GM18907 (cell line): ENCODE results near the gene CRISP1.
A peak's percentile ranks its signal among the peaks of the same experiment; 100 is the strongest.
"Not testable (repeated sequence)": the region's sequence is repeated elsewhere in the genome, so short reads cannot be mapped to it uniquely, and the experiment has no call there.

Source experiments
- ATAC-seq: cut with Tn5 transposase; IDR thresholded peaks from one replicate; pipeline ENCODE4 v1.9.1; 2021; ENCODE audit warnings: mild to moderate bottlenecking, moderate library complexity; ENCODE audit not compliant: unreplicated experiment

CRISP1 gene, protein sequence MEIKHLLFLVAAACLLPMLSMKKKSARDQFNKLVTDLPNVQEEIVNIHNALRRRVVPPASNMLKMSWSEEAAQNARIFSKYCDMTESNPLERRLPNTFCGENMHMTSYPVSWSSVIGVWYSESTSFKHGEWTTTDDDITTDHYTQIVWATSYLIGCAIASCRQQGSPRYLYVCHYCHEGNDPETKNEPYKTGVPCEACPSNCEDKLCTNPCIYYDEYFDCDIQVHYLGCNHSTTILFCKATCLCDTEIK

DNA sequence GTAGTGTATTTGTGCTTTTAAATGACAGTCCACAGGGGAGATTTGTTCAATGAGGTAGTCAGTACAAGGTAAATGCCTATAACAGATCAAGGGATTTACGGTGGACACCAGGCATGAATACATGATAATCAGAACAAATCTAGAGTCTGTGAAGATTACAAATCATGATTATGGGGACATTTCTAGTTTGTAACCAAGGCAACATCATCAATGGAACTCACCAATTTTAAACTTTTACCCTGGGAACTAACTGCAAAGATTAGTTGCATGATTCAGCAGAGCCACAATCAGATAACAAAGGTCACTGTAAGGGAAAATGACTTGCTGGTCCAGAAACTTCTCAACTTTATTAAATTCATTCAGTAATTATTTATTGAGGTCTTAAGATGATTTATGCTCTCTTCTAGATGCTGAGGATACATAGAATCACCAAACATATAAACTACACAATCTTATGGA, at the start of gene CRISP1:
CRISP1 (minus strand) TSS at position 51 of the 459 bp plus-strand sequence. CDS start 9,135 bp downstream, outside the sequence.
- ATAC-seq = no peak

DNA sequence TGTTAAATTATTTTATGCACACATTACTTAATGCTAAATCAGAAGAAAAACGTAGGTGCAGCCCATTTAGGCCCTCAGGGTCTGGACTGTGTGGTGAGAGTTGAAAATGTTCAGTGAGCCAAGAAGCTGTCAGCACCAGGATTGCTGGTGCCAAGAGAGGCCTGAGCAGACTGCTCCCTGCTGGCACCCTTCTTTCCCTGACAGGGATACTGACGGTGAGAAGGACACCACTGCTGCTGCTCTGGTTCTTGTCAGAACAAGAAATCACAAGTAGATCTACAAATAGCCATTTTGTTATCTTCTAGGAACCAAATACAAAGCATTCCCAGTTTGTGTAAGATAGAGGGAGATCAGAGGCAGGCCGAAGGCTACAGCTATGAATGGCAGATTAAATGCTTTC, 48.7 kb upstream of the CRISP1 start:
- no peak for ATAC-seq

DNA sequence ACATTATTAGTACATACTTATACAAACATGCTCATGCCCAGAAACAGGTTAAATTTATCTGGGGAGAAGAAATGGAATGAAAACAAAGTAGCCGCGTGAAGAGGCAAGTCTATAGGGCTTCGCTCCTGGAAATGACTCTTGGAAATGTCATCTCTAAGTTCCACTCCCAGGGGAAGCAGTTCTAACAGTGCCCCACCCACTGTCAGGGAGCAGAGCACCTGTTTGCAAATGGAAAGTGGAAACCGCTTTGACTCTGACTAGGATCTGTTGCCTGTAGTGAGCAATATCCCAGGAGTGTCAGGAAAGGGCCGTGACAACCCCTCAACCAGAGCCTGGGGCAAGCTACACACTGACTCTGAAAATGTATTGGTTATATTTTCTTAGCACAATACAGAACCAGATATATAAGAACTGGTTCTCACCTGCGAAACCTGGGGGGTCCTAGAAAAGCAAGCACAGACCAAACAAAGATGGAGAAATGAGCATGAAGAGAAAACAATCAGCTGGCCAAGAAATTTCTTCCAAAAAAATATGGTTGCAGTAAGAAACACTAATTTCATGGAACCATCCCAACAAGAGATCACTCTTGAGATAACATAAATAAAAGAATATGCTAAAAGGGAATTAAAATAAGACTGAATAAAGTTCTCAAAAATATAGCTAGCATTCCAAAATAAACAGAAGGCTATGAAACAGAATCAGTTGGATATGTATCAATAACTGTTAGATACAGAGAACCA, 47.5 kb upstream of the CRISP1 start:
- no peak for ATAC-seq

DNA sequence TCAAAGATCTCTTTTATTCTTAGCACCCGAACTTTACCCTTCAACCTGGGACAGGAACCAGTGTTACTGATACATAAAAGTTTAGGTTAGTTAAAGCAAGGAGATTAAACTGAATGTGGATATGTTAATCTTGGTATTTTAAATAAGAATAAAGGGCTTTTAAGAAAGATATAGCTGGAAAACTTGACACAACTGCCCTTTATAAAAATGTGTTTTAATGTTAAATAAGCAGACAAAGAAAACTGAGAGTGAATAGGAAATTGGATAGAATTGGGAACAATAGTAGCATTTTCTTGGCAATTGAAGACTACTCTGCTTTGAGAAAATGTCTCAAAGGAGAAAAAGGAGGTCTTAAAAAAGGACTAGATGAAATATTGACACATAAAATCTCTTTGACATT, 45.9 kb upstream of the CRISP1 start:
- ATAC-seq = no peak

DNA sequence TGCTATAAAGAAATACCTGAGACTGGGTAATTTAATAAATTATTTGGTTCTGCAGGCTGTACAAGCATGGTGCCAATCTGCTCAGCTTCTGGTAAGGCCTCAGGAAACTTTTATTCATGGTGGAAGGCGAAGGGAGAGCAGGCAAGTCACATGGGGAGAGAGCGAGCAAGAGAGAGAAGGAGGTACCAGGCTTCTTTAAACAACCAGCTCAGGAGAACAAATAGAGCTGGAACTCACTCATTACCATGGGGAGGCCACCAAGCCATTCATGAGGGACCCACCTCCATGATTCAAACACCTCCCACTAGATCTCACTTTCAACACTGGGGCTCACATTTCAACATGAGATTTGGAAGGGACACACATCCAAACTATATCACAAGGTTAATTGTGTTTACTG, 44.9 kb upstream of the CRISP1 start:
- no peak for ATAC-seq

DNA sequence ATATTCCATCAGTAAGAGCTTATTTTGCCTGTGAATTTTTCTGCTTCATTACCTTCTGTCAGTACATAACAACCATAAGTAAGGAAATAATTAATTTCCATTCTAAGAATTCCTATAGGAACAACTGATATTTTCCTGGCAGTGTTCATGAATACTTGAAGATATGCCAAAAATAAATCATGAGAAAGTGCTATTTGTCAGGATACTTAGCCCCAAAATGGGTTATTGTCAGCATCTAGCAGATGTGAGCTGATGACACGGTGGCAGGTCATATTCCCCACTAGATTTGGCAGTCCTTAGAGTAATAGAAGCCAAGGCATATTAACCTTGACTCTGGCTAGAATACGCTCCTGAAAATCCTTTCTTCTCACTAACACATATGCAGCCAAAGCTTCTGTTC, 43.2 kb upstream of the CRISP1 start:
- no peak for ATAC-seq

DNA sequence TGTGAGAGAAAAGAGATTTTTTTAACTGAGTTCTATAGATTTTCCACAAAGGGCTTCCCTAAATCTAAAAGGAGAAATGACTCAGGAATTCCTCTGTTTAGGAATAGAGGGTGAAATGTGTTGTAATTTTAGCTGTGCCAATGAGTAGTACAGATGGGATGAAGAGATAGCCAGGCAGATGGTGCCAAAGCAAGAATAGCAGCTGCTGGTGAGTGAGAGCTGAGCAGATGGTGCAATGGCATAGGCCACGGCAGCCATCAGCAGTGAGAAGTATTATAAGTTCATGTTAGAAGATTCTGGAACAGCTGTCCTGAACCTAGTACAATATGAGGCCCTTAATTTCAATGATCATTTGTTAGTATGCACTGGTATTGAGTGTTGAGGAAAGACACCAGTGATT, 40.2 kb upstream of the CRISP1 start:
- ATAC-seq = no peak

DNA sequence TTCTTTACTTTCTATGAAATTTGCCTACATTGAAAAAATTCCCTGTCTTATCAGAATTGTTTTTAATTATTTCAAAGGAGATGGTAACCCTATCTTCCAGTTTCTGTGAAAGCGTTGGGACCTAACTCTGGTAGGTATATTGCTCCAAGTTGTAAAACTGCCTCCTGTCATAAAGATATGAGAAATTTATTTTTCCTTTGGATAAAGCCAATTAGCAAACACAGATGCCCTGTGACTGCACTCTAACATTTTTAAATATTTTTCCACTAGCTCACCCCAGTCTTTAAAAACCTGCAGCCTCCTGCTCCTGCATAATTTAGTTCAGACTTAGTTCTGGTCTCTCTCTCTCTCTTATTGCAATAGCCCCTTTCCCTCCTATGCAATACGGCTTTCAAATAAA, 39.0 kb upstream of the CRISP1 start:
- no peak for ATAC-seq

DNA sequence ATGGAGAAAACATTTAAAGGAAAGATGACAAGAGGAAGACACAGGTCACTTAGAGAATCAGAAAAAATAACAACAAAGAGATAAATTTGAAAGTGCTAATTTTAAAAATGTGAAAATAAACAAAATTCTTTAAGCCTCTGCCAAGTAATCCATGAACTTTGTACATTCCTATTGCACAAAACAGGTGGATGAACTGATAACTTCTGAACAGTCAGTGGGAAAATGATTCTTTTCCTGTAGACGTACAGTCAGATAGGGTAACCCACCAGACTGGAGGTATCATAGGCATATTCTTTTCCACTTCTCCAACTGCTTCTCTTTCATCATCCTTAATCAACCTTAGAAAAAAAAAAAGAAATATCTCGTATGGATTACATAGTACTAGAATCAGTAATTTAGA, 36.5 kb upstream of the CRISP1 start:
- ATAC-seq = no peak

DNA sequence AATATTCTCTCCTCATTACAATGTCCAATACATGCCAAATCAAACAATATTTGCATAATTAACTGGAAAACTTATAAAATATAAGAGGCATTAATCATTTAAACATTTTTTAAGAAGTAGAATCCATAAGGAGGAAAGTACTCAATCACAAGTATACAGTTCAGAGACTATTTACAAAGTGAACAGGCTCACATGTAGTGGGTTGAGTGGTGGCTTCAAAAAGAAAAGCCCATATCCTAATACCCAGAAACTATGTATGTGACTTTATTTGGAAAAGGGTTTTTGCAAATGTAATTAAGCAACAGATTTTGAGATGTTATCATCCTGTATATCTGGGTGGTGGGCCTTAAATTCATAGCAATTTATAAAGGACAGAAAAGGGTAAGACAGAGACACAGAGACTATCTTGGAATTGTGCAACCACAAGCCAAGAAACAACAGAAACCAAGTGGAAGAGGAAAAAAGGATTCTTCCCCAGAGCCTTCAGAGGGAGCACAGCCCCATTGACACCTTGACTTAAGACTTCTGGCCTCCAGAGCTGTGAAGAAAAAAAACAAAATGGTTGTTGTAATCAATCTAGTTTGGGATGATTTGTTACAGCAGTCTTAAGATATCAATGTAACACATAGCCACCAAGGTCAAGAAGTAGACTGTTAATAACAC, 32.7 kb upstream of the CRISP1 start:
- no peak for ATAC-seq

DNA sequence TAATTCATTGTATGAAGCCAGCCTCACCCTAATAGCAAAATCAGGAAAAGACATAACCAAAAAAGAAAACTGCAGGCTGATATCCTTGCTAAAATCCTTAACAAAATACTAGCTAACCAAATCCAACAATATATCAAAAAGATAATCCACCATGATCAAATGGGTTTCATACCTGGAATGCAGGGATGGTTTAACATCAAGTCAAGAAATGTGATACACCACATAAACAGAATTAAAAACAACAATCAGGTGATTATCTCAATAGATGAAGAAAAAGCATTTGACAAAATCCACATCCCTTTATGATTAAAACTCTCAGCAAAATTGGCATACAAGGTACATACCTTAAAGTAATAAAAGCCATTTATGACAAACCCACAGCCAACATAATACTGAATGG, 29.2 kb upstream of the CRISP1 start:
- ATAC-seq = not testable (repeated sequence)

DNA sequence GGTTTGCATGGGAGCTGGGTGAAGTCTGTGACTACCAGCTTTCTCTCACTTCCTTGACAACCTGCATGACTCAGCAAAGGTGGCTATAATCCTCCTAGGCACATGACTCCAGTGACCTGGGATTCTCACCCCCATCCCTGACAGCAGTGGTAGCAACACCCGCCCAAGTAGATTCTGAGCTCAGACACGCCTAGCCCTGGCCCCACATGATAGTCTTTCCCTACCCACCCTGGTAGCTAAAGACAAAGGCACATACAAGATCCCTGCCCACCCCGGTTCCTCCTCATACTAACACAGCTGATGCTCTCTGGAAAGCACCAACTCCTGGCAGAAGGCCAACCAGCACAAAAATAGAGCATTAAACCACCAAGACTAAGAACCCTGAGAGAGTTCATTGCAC, 25.9 kb upstream of the CRISP1 start:
- no peak for ATAC-seq

DNA sequence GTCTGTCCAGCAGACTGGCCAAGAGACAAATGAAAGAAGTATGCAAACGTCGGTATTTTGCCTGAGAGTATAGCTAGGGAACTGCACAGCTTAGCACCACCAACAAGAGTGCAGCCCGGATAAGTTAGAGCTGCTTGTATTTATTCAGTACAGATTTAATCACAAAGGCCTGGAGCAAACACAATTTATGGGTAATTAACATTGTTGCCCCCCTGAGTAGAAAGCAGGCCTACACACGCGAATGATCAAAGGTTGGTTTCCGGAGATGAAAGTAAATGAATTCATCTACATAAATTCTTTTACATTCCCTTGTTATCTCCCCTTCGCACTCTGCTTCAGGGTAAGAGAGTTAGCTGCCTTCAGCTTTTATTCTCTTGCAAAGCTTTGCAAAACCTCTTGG, 24.7 kb upstream of the CRISP1 start:
- no peak for ATAC-seq

DNA sequence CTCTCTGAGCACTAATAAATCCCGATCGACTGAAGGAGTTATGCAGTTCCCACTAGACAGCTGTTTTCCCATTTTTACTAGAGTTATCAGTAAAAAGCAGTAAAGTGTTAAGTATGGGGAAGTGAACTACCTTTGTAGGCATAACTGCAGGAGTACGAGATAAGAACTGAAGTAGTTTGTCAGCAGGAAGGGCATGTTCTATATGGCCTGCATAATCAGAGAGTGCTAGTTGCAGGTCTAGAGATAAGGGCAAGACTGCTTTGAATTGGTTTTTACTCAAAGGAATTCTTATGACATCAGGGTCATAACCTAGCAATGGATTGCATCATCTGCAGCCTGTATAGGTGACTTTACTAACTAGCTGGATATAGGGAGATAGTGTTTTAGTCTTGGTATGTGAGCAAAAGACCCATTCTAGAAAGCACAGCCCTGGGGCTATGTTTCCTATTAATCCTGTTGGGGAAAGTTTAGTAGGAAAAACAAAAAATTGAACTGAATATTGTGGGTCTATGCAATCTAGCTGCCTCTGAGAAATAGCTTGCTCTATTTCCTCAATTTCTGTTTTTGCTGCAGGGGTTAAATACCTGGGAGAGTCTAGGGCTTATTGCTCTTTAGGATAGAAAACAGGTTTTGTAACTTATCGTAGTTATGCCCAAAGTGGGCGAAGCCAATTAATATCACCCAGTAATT, 22.6 kb upstream of the CRISP1 start:
- no peak for ATAC-seq

DNA sequence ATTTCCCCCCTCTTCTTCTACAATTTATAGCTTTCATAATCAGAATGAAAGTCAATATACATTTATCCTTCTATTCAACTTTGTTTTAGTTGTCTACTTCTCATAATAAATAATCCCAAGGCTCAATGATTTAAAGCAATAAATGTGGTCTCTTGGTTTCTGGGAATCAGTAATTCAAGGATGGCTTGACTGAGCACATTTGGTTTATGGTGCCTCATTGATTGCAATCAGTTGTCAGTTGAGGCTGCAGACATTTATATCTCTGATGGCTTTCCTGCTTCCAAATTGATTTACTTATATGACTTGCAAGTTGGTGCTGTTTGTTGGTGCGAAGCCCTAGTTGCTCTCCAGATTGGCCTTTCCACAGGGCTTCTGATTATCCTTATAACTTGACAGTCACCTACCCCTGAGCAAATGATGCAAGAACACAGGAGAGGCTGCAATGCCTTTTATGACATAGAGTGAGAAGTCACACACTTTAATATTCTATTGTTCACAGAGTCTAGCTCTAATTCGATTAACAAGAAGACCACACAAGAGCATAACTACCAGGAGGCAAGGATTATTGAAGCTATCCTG, 2.7 kb upstream of the CRISP1 start:
- ATAC-seq = no peak

DNA sequence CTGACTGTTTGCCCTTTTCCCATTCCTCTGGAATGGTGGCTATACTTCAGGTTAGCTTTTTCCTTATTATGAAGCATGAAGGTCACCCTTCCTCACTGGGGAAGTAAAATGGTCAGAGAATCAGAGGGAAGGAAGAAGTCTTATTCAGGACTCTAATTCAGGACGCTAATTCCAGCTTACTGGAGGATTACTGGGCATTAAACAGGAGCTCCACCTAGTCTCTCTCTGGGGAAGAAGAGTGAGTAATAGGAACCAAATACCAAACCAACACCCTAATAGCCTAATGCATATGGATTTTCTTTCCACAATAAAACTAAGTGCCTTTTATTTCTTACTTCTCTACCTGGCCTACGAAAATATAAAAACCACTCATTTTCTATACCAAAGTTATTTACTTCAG, 10.1 kb downstream of the CRISP1 start:
- no peak for ATAC-seq

DNA sequence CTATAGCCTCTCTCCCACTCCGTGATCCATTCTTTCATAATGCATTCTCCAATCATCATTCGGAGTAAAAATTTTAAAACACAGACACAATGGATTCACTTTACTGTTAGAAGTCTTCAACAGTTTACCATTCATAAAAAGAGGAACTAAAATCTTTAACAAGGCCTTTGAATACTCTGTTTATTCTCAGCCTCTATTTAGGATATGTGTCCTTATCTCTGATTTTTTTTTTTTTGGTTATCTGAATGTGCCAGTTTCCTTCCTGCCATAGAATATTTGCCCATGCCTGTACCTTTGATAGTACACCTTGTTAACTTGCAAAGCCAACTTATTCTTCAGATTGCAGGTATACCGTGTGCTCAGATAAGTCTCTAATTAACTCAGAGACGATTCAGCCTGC, 11.1 kb downstream of the CRISP1 start:
- no peak for ATAC-seq

DNA sequence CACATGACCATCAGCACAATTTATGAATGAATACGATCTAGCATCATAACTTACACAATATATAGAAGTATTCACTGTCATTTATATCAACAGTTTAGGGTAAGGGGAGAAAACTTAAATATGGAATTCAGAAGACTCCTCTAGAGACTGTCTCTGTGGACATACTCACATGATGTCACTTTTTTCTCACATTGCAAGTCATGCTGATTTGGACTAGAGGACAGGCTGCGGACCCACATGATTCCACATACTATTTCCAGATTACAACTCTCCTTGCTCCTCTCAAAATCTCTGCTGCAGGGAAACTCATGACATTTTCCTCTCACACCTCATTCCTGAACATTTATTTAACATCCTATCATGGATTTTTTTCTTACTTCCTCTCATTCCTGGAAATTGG, 13.4 kb downstream of the CRISP1 start:
- ATAC-seq = no peak

DNA sequence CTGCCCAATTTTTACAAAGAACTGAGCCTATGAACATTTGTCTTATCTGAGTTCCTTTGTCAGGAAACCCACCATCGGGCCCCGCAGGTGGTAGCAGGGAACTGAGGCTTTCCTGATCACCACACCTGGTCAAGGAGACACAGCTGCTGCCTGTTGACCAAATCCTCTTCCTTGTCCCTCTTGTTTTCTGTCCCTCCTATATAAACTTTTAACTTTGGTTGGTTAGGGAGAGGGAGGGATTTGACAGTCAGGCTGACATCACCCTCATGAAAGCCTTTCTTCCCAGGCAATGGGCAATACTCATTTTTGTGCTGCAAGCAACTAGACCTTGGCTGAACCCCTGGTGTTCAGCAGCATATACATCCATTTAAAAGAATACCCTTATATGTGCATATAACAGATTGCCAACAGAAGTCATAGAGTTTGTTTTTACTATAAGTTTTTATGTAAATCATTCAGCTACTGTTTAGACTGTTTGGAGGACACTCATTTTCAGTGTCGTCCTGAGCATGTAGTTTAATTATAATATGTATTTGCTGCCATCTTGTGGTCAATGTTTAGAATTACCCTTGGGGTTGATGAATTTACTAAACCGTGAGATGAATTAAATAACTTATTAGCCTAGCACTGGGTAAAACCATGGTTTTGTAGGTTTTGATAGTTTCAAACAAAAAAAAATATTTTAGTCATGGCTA, 17.0 kb downstream of the CRISP1 start:
- peak; percentile 95 for ATAC-seq

DNA sequence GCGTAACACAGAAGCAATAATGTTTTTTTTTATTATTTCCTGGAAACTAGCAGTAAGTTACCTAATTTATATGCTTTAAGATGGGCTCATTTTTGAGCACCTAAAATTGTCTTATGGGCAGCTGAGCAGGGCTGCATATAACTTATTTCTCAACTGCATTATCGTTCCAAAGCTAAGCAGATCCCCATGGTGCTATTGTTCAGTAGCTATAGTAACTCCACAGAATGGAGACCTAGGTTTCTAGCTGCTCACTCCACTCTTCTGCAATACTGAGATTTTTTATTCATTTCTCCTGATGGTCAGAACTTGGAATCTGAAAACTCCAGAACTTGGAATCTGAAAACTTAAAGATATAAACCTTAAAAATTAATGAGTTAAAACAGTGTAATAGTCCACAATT, 18.7 kb downstream of the CRISP1 start:
- no peak for ATAC-seq

DNA sequence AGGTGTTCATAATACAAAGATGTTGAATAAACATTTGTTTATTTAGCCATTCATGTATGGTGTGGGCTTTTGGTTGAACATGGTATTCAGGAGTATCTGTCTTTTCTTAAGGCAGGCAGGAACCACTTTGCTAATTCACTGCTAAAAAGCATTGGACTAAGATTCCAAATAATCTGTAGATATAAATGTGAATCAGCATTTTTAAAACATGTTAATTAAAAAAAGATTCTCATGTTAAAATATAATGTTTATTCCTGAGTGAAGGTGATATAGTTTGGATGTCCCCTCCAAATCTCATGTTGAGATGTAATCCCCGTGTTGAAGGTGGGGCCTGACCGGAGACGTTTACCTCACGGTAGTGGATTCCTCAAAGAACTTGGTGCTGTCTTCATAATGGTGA, 19.3 kb downstream of the CRISP1 start:
- ATAC-seq = no peak
